ENCODE results near the gene LRRC8D.

DNA sequence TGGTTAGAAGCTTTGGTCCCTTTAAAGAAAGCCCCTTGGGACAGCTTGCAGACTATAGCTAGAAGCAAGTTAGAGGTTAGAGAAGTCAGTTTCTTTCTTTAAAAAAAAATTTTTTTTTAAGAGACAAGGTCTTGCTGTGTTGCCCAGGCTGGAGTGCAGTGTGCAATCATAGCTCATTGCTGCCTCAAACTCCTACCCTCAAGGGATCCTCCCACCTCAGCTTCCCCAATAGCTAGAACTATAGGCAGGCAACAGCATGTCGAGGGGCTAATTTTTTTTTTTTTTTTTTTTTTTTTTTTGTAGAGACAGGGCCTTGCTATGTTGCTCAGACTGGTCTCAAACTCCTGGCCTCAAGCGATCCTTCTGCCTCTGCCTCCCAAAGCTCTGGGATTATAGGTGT is 129.9 kb downstream of the LRRC8D start:
- TF ChIP-seq, protein P1, sequence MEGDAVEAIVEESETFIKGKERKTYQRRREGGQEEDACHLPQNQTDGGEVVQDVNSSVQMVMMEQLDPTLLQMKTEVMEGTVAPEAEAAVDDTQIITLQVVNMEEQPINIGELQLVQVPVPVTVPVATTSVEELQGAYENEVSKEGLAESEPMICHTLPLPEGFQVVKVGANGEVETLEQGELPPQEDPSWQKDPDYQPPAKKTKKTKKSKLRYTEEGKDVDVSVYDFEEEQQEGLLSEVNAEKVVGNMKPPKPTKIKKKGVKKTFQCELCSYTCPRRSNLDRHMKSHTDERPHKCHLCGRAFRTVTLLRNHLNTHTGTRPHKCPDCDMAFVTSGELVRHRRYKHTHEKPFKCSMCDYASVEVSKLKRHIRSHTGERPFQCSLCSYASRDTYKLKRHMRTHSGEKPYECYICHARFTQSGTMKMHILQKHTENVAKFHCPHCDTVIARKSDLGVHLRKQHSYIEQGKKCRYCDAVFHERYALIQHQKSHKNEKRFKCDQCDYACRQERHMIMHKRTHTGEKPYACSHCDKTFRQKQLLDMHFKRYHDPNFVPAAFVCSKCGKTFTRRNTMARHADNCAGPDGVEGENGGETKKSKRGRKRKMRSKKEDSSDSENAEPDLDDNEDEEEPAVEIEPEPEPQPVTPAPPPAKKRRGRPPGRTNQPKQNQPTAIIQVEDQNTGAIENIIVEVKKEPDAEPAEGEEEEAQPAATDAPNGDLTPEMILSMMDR (IDR thresholded peaks at IDR 0.05; ENCODE audit: insufficient read depth, low read length, poor library complexity, severe bottlenecking) = no peak
- TF ChIP-seq EZH2phosphoT487 (conservative IDR thresholded peaks at IDR 0.05; ENCODE audit: low read length) = no peak

All from SU-DHL-6 (cell line).